Muscle of leg (tissue), 11 donors: ENCODE results near the gene TRIM33. TPM values are rescaled to one million over a fixed set of nuclear protein-coding genes. Genes with fewer than 3 reads are reported as not detected.

ENCODE experiments used
- DNase-seq: peaks from one replicate; pipeline ENCODE4 v3.0.0; 2013
- H3K27ac ChIP-seq: one replicate; pipeline ENCODE4 v1.5.1; 2013; ENCODE audit warnings: mild to moderate bottlenecking, low read length, control low read depth
- H3K27me3 ChIP-seq: one replicate; pipeline ENCODE4 v1.6.1; 2013; ENCODE audit warnings: low read length; ENCODE audit not compliant: control insufficient read depth, insufficient read depth
- H3K36me3 ChIP-seq: one replicate; pipeline ENCODE4 v1.6.1; 2013; ENCODE audit warnings: low read length; ENCODE audit not compliant: control insufficient read depth, insufficient read depth
- H3K4me1 ChIP-seq: one replicate; pipeline ENCODE4 v1.6.1; 2013; ENCODE audit warnings: low read length; ENCODE audit not compliant: control insufficient read depth, insufficient read depth
- H3K4me3 ChIP-seq: one replicate; pipeline ENCODE4 v1.5.1; 2013; ENCODE audit warnings: low read length, control low read depth
- H3K9me3 ChIP-seq: replicated peaks from 2 replicates; pipeline ENCODE4 v1.6.1; 2013; ENCODE audit warnings: low read depth, low read length; ENCODE audit not compliant: control insufficient read depth
- WGBS: methylation state at CpG from one replicate; pipeline ENCODE4 v1.1.5; 2013; ENCODE audit warnings: missing lambda C conversion rate; ENCODE audit not compliant: insufficient coverage; 5-methylcytosine and 5-hydroxymethylcytosine counted together
- polyA plus RNA-seq, 8 donors: library from polyadenylated mRNA; unstranded; fragments of 120-200 nt; gene quantifications; one replicate each; pipeline versions ENCODE4 v1.2.1 to v1.2.3, GENCODE V29; 2013; ENCODE audit warnings: inconsistent platforms in 1 of 8, low replicate concordance in 1 of 8; ENCODE audit not compliant: insufficient read length in 8 of 8, insufficient read depth in 1 of 8
- total RNA-seq: library from RNA; stranded (reverse); fragments of 120-200 nt; gene quantifications from one replicate; pipeline ENCODE4 v1.2.4, GENCODE V29; 2013

TRIM33 gene
- total and polyA plus RNA-seq, 9 donors: 14.3 to 26.2 (median 18.2) TPM

- no peak for DNase-seq
- no peaks in the 10 kb centered on the region for H3K4me1 ChIP-seq
- H3K27me3 ChIP-seq: no peaks in the 10 kb centered on the region
- WGBS: no CpG with 5 or more reads among the region's 2 CpGs
- H3K9me3 ChIP-seq: no peaks in the 10 kb centered on the region
- no peaks in the 10 kb centered on the region for H3K36me3 ChIP-seq
- H3K27ac ChIP-seq: no peak overlapping the region
- H3K4me3 ChIP-seq: no peak overlapping the region
Observed at GRCh38 chr1:114517348-114517747, 6.3 kb upstream of the TRIM33 start.

GRCh38 chr1:114512595-114513280 is 1.7 kb upstream of the TRIM33 start:
- 79% methylated on average over 6 of the region's 11 CpGs for WGBS
- no peak for DNase-seq
- peaks cover 15% of the 10 kb centered on the region for H3K4me1 ChIP-seq
- no peak overlapping the region for H3K4me3 ChIP-seq
- no peaks in the 10 kb centered on the region for H3K36me3 ChIP-seq
- H3K27me3 ChIP-seq: no peaks in the 10 kb centered on the region
- no peaks in the 10 kb centered on the region for H3K9me3 ChIP-seq
- H3K27ac ChIP-seq: no peak overlapping the region

- under 1% methylated on average over 71 of the region's 71 CpGs for WGBS
- H3K9me3 ChIP-seq: no peaks in the 10 kb centered on the region
- DNase-seq: no peak
- H3K27me3 ChIP-seq: no peaks in the 10 kb centered on the region
- peak overlapping the region; percentile 88 for H3K4me3 ChIP-seq
- peaks cover 15% of the 10 kb centered on the region for H3K4me1 ChIP-seq
- H3K36me3 ChIP-seq: peaks cover 3% of the 10 kb centered on the region
- peak overlapping the region; percentile 68 for H3K27ac ChIP-seq
Observed at GRCh38 chr1:114510274-114511031, 550 bp downstream of the TRIM33 start.

GRCh38 chr1:114509596-114510273 is 1.3 kb downstream of the TRIM33 start:
- Histone ChIP-seq H3K27me3 (no peaks in the 10 kb centered on the region), H3K4me1 (peaks cover 15% of the 10 kb centered on the region), H3K4me3 (peak overlapping the region; percentile 88), H3K27ac (no peak overlapping the region), H3K9me3 (no peaks in the 10 kb centered on the region), H3K36me3 (peaks cover 6% of the 10 kb centered on the region)
- DNase-seq: peak; percentile 30
- 1% methylated on average over 9 of the region's 9 CpGs for WGBS

GRCh38 chr1:114508386-114508898 is 2.6 kb downstream of the TRIM33 start:
- Histone ChIP-seq H3K36me3 (peaks cover 6% of the 10 kb centered on the region), H3K27ac (no peak overlapping the region), H3K4me1 (peaks cover 15% of the 10 kb centered on the region), H3K4me3 (no peak overlapping the region), H3K27me3 (no peaks in the 10 kb centered on the region), H3K9me3 (no peaks in the 10 kb centered on the region)
- no peak for DNase-seq
- 43% methylated on average over 1 of the region's 2 CpGs for WGBS

GRCh38 chr1:114507513-114507912 is 3.5 kb downstream of the TRIM33 start:
- no peak overlapping the region for H3K27ac ChIP-seq
- H3K36me3 ChIP-seq: peaks cover 6% of the 10 kb centered on the region
- H3K4me1 ChIP-seq: peaks cover 15% of the 10 kb centered on the region
- no CpG with 5 or more reads among the region's 3 CpGs for WGBS
- H3K27me3 ChIP-seq: no peaks in the 10 kb centered on the region
- no peak overlapping the region for H3K4me3 ChIP-seq
- H3K9me3 ChIP-seq: no peaks in the 10 kb centered on the region
- no peak for DNase-seq

GRCh38 chr1:114505148-114505561 is 5.8 kb downstream of the TRIM33 start:
- Histone ChIP-seq H3K4me1 (peaks cover 12% of the 10 kb centered on the region), H3K9me3 (no peaks in the 10 kb centered on the region), H3K27me3 (no peaks in the 10 kb centered on the region), H3K4me3 (no peak overlapping the region), H3K27ac (no peak overlapping the region), H3K36me3 (peaks cover 6% of the 10 kb centered on the region)
- 60% methylated on average over 1 of the region's 2 CpGs for WGBS
- DNase-seq: no peak

GRCh38 chr1:114503916-114504422 is 7.0 kb downstream of the TRIM33 start:
- H3K9me3 ChIP-seq: no peaks in the 10 kb centered on the region
- no peaks in the 10 kb centered on the region for H3K27me3 ChIP-seq
- H3K4me1 ChIP-seq: peaks cover 5% of the 10 kb centered on the region
- H3K36me3 ChIP-seq: peaks cover 6% of the 10 kb centered on the region
- WGBS: no CpG with 5 or more reads among the region's 7 CpGs
- no peak overlapping the region for H3K27ac ChIP-seq
- no peak overlapping the region for H3K4me3 ChIP-seq
- no peak for DNase-seq

- no peak overlapping the region for H3K4me3 ChIP-seq
- no peak overlapping the region for H3K27ac ChIP-seq
- no peaks in the 10 kb centered on the region for H3K4me1 ChIP-seq
- DNase-seq: no peak
- H3K27me3 ChIP-seq: no peaks in the 10 kb centered on the region
- H3K36me3 ChIP-seq: peaks cover 5% of the 10 kb centered on the region
- no peaks in the 10 kb centered on the region for H3K9me3 ChIP-seq
Observed at GRCh38 chr1:114502080-114502479, 8.9 kb downstream of the TRIM33 start.

GRCh38 chr1:114499478-114499877 is 11.5 kb downstream of the TRIM33 start:
- Histone ChIP-seq H3K4me1 (no peaks in the 10 kb centered on the region), H3K9me3 (no peaks in the 10 kb centered on the region), H3K4me3 (no peak overlapping the region), H3K27me3 (no peaks in the 10 kb centered on the region), H3K36me3 (no peaks in the 10 kb centered on the region), H3K27ac (no peak overlapping the region)
- DNase-seq: no peak
